Sigmoid colon (tissue), 7 donors: ENCODE data around the gene MAP3K14. TPM values are rescaled to one million over a fixed set of nuclear protein-coding genes. Genes with fewer than 3 reads are reported as not detected.

Experiments
- DNase-seq: peaks from one replicate; pipeline ENCODE4 v3.0.0-alpha.2; 2019
- H3K27ac ChIP-seq, 4 donors: fragments of 200-600 bp; sonication (generic); one replicate each; pipeline ENCODE4 v1.5.1; 2016 to 2019; ENCODE audit warnings: mild to moderate bottlenecking in 1 of 4
- H3K27me3 ChIP-seq, 3 donors: fragments of 200-600 bp; sonication (generic); one replicate each; pipeline ENCODE4 v1.5.1; 2019; ENCODE audit warnings: mild to moderate bottlenecking in 1 of 3
- H3K36me3 ChIP-seq, 4 donors: fragments of 200-600 bp; sonication (generic); one replicate each; pipeline ENCODE4 v1.5.1; 2016 to 2019
- H3K4me1 ChIP-seq, 4 donors: fragments of 200-600 bp; sonication (generic); one replicate each; pipeline ENCODE4 v1.5.1; 2017 to 2019
- H3K4me3 ChIP-seq, 4 donors: fragments of 200-600 bp; sonication (generic); one replicate each; pipeline ENCODE4 v1.5.1; 2017 to 2019; ENCODE audit warnings: mild to moderate bottlenecking in 2 of 4, moderate library complexity in 1 of 4
- H3K9me3 ChIP-seq, 4 donors: fragments of 200-600 bp in 3 of 4; sonication (generic) in 3 of 4; one replicate each; pipeline versions ENCODE4 v1.5.1 to v1.6.1; 2013 to 2019
- EP300 ChIP-seq, 4 donors: sonication (generic); formaldehyde crosslinking; IDR thresholded peaks; one replicate each; pipeline ENCODE4 v1.6.1; 2017; ENCODE audit warnings: antibody characterized with exemption in 4 of 4
- POLR2A ChIP-seq, 2 donors: fragments of 450-650 bp; IDR thresholded peaks; one replicate each; pipeline ENCODE4 v1.6.1; 2016; ENCODE audit warnings: antibody characterized with exemption in 2 of 2, mild to moderate bottlenecking in 2 of 2, moderate library complexity in 2 of 2
- POLR2AphosphoS5 ChIP-seq, 4 donors: sonication (generic); formaldehyde crosslinking; IDR thresholded peaks; one replicate each; pipeline ENCODE4 v1.6.1; 2017; ENCODE audit warnings: antibody characterized with exemption in 4 of 4
- WGBS, 2 donors: extraction: QIAGEN DNeasy Blood & Tissue Kit; methylation state at CpG; one replicate each; pipeline ENCODE4 v1.1.7; 2013; 5-methylcytosine and 5-hydroxymethylcytosine counted together
- intact Hi-C: fragments of 100-400 bp; cut with DNase I; formaldehyde crosslinking; loops from one replicate; pipeline ENCODE4 v1.15.1; 2023
- polyA plus RNA-seq, 3 donors: library from polyadenylated mRNA; stranded (reverse); fragments of 200-250 nt; gene quantifications; one replicate each; pipeline ENCODE4 v1.2.3, GENCODE V29; 2013
- total RNA-seq, 4 donors: library from RNA; depleted of rRNA; stranded (reverse); fragments of >200 nt; gene quantifications; one replicate each; pipeline ENCODE4 v1.1.0, GENCODE V29; 2016
- TF ChIP-seq, protein P1 (sequence below), 4 experiments: fragments of 450-650 bp in 3 of 4; fragments of 200-600 bp in 1 of 4; IDR thresholded peaks; one replicate each; pipeline ENCODE4 v1.5.1; 2016 to 2019; ENCODE audit warnings: antibody characterized with exemption in 4 of 4, mild to moderate bottlenecking in 3 of 4, moderate library complexity in 2 of 4
- donor health status: healthy with polysubstance abuse.
- donor health status: Bipolar disorder and iron deficiency.
- donor health status: healthy.

The MAP3K14 gene
- total and polyA plus RNA-seq, 7 donors = 7.2 to 28.5 (median 11.1) TPM

DNA sequence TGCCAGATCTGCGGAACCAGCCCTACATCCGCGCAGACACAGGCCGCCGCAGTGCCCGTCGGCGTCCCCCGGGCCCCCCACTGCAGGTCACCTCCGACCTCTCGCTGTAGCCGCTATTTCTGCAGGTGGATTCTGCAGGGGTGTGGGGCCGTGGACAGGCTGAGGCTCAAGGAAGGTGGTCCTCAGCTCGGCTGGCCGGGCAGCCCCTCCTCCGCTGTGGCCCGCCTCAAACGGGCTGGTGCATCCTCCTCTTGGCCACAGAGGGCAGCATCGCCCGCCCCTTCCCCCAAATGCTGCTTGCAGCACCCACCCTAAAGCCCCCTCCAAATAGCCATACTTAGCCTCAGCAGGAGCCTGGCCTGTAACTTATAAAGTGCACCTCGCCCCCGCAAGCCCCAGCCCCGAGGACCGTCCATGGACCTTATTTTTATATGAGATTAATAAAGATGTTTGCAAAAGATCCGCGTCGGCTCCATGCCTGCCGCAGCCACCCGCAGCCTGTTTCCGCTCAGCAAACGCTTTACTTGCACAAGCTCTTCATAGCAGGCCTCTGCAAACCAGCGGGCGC, 69.9 kb downstream of the MAP3K14 start:
- Histone ChIP-seq H3K9me3 (no peaks in the 10 kb centered on the region), H3K27me3 (peaks cover 0 to 5% (median 0%) of the 10 kb centered on the region in 3 donors), H3K4me3 (peak overlapping the region; percentile 27 to 57 (median 50)), H3K36me3 (no peaks in the 10 kb centered on the region), H3K4me1 (peaks cover 0 to 21% (median 19%) of the 10 kb centered on the region in 4 donors), H3K27ac (peak overlapping the region; percentile 45 to 55 (median 50))
- no peak for TF ChIP-seq EP300 (IDR thresholded peaks at IDR 0.05)
- TF ChIP-seq, protein P1, sequence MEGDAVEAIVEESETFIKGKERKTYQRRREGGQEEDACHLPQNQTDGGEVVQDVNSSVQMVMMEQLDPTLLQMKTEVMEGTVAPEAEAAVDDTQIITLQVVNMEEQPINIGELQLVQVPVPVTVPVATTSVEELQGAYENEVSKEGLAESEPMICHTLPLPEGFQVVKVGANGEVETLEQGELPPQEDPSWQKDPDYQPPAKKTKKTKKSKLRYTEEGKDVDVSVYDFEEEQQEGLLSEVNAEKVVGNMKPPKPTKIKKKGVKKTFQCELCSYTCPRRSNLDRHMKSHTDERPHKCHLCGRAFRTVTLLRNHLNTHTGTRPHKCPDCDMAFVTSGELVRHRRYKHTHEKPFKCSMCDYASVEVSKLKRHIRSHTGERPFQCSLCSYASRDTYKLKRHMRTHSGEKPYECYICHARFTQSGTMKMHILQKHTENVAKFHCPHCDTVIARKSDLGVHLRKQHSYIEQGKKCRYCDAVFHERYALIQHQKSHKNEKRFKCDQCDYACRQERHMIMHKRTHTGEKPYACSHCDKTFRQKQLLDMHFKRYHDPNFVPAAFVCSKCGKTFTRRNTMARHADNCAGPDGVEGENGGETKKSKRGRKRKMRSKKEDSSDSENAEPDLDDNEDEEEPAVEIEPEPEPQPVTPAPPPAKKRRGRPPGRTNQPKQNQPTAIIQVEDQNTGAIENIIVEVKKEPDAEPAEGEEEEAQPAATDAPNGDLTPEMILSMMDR (IDR thresholded peaks at IDR 0.05) = peak; percentile 12 to 41 (median 32)
- DNase-seq = no peak
- intact Hi-C loops = no loop called here
- 21 to 27% methylated on average over 33 of the region's 33 CpGs for WGBS, 2 donors

DNA sequence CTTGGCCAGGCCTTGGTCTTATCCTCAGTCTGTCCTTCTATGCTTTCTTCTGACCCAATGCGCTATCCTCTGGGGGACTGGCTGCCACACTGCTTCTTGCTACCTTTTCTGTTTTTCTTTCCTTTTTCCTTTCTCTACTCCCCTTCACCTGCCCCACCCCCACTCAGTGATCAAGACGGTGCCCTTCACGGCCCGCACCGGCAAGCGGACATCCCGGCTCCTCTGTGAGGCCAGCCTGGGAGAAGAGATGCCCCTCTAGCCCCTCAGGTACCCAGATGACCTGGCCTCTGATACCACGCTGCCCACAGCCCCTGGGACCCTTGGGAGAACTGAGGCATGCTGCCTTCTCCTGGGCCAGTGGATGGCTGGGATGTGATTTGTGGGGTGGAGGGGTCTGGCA, 70.5 kb downstream of the MAP3K14 start:
- Histone ChIP-seq H3K27ac (no peak overlapping the region), H3K27me3 (peaks cover 1 to 11% (median 5%) of the 10 kb centered on the region in 3 donors), H3K36me3 (no peaks in the 10 kb centered on the region), H3K4me3 (peak overlapping the region in 1 of 4 donors; percentile 57), H3K4me1 (peaks cover 0 to 26% (median 24%) of the 10 kb centered on the region in 4 donors), H3K9me3 (no peaks in the 10 kb centered on the region)
- intact Hi-C loops = no loop called here
- TF ChIP-seq EP300 (IDR thresholded peaks at IDR 0.05) (no peak), POLR2A (IDR thresholded peaks at IDR 0.05) (no peak), POLR2AphosphoS5 (IDR thresholded peaks at IDR 0.05) (no peak)
- TF ChIP-seq, protein P1 (IDR thresholded peaks at IDR 0.05) = no peak
- WGBS, 2 donors = 84 to 87% methylated on average over 8 of the region's 8 CpGs
- no peak for DNase-seq

DNA sequence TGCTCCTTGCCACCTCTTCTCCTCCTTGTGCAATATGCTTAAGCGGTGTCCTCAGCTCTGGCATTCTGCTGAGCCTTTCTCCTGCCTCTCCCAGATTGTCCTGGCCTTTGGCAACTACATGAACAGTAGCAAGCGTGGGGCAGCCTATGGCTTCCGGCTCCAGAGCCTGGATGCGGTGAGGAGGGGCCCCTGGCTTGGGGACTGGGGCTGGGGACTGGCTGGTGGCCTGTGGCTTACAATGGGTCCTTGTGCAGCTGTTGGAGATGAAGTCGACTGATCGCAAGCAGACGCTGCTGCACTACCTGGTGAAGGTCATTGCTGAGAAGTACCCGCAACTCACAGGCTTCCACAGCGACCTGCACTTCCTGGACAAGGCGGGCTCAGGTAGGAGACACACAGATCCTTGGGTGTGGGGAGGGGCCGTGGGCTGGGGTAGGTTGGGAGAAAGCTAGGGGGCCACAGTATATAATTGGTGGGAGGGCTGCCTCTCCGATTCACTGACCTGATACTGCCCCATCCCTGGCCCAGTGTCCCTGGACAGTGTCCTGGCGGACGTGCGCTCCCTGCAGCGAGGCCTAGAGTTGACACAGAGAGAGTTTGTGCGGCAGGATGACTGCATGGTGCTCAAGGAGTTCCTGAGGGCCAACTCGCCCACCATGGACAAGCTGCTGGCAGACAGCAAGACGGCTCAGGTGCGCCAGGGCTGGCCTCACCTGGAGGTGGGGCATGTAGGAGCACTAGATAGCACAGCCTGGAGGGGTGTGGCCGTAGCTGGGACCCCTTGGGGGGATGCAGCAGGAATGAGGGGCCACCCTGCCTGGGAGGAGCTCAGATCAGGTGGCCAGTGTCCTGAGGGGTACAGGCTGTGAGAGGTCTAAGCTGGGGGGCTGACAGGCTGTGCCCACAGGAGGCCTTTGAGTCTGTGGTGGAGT, 71.8 kb downstream of the MAP3K14 start:
- H3K4me1 ChIP-seq = peaks cover 0 to 34% (median 31%) of the 10 kb centered on the region in 4 donors
- no peak for TF ChIP-seq POLR2AphosphoS5 (IDR thresholded peaks at IDR 0.05)
- TF ChIP-seq, protein P1 (IDR thresholded peaks at IDR 0.05) = no peak
- no peak for TF ChIP-seq EP300 (IDR thresholded peaks at IDR 0.05)
- no peak for TF ChIP-seq POLR2A (IDR thresholded peaks at IDR 0.05)

GRCh38 chr17:45243750-45244149, 73.1 kb downstream of the MAP3K14 start:
- intact Hi-C loops = no loop called here
- Histone ChIP-seq H3K4me1 (peaks cover 0 to 34% (median 31%) of the 10 kb centered on the region in 4 donors), H3K4me3 (no peak overlapping the region), H3K27me3 (peaks cover 16 to 37% (median 18%) of the 10 kb centered on the region in 3 donors), H3K9me3 (no peaks in the 10 kb centered on the region), H3K27ac (no peak overlapping the region), H3K36me3 (no peaks in the 10 kb centered on the region)
- WGBS, 2 donors = 20 to 70% methylated on average over 18 of the region's 18 CpGs
- DNase-seq = no peak
- no peak for TF ChIP-seq EP300 (IDR thresholded peaks at IDR 0.05)
- TF ChIP-seq, protein P1 (IDR thresholded peaks at IDR 0.05) = no peak

More for the DNA sequence above, 71.8 kb downstream of the MAP3K14 start:
- Histone ChIP-seq H3K27me3 (peaks cover 14 to 25% (median 16%) of the 10 kb centered on the region in 3 donors), H3K9me3 (no peaks in the 10 kb centered on the region), H3K27ac (no peak overlapping the region), H3K4me3 (no peak overlapping the region), H3K36me3 (no peaks in the 10 kb centered on the region)
- intact Hi-C loops = no loop called here
- DNase-seq = no peak
- 92 to 93% methylated on average over 21 of the region's 21 CpGs for WGBS, 2 donors
